WTC11 (cell line): ENCODE measurements around the gene HCST. TPM values are rescaled to one million over a fixed set of nuclear protein-coding genes. Genes with fewer than 3 reads are reported as not detected.

ENCODE experiments used
- ATAC-seq: fragments of 200-7000 bp; cut with Tn5 transposase; 2 replicates; pipeline ENCODE4 v1.10.0; 2021; ENCODE audit warnings: mild to moderate bottlenecking, moderate library complexity
- CTCF ChIA-PET: fragments of 300-600 bp; sonication (Branson Sonifier 250); formaldehyde crosslinking; loops from one replicate; lab custom pipeline; 2021; ENCODE audit warnings: antibody characterized with exemption; lab: Charles Lee
- POLR2A ChIA-PET: fragments of 350-600 bp; sonication (Branson Sonifier 250); formaldehyde crosslinking; loops from one replicate; lab custom pipeline; 2021; ENCODE audit warnings: antibody characterized with exemption; lab: Charles Lee
- DNase-seq: peaks from one replicate; pipeline ENCODE4 v3.0.0; 2021; ENCODE audit warnings: low spot score
- H3K27ac Mint-ChIP-seq: 2 replicates; pipeline ENCODE4 v1.8.0; 2021; ENCODE audit warnings: mixed read lengths
- H3K27me3 Mint-ChIP-seq: 2 replicates; pipeline ENCODE4 v1.8.0; 2021; ENCODE audit warnings: low read depth, mild to moderate bottlenecking, moderate library complexity, mixed read lengths
- H3K36me3 Mint-ChIP-seq: 2 replicates; pipeline ENCODE4 v1.8.0; 2021; ENCODE audit warnings: mixed read lengths
- H3K4me1 Mint-ChIP-seq: 2 replicates; pipeline ENCODE4 v1.8.0; 2022; ENCODE audit warnings: mixed read lengths
- H3K4me3 Mint-ChIP-seq: 2 replicates; pipeline ENCODE4 v1.8.0; 2021; ENCODE audit warnings: mild to moderate bottlenecking, moderate library complexity, mixed read lengths
- H3K9me3 Mint-ChIP-seq: 2 replicates; pipeline ENCODE4 v1.8.0; 2021; ENCODE audit warnings: mixed read lengths
- CREM ChIP-seq: sonication (generic); formaldehyde crosslinking; IDR thresholded peaks from 2 replicates; pipeline ENCODE4 v1.8.1; 2022; ENCODE audit warnings: mild to moderate bottlenecking, missing genetic modification reagents, moderate library complexity
- CTCF ChIP-seq: fragments of 200-600 bp; IDR thresholded peaks from 2 replicates; pipeline ENCODE4 v1.8.0; 2022; ENCODE audit warnings: antibody characterized with exemption
- E2F4 ChIP-seq: sonication (generic); formaldehyde crosslinking; IDR thresholded peaks from 2 replicates; pipeline ENCODE4 v1.8.1; 2022; ENCODE audit warnings: low read depth, mild to moderate bottlenecking, moderate library complexity, missing genetic modification reagents, borderline replicate concordance
- ESRRA ChIP-seq: sonication (generic); formaldehyde crosslinking; IDR thresholded peaks from 2 replicates; pipeline ENCODE4 v1.8.1; 2022; ENCODE audit warnings: mild to moderate bottlenecking, missing genetic modification reagents, borderline replicate concordance
- ETV6 ChIP-seq: sonication (generic); formaldehyde crosslinking; IDR thresholded peaks from 2 replicates; pipeline ENCODE4 v1.8.1; 2022; ENCODE audit warnings: mild to moderate bottlenecking, missing genetic modification reagents
- GABPB1 ChIP-seq: sonication (generic); formaldehyde crosslinking; IDR thresholded peaks from 2 replicates; pipeline ENCODE4 v1.8.1; 2023; ENCODE audit warnings: mild to moderate bottlenecking, missing genetic modification reagents
- GTF2I ChIP-seq: fragments of 250-450 bp; sonication (Bioruptor Pico); conservative IDR thresholded peaks from 2 replicates; pipeline ENCODE4 v1.4.0; 2021; ENCODE audit warnings: mild to moderate bottlenecking
- HMGA2 ChIP-seq: fragments of 250-450 bp; sonication (Bioruptor Pico); IDR thresholded peaks from 2 replicates; pipeline ENCODE4 v1.4.0; 2021; ENCODE audit warnings: mild to moderate bottlenecking, moderate library complexity
- IRF2 ChIP-seq: sonication (generic); formaldehyde crosslinking; IDR thresholded peaks from 2 replicates; pipeline ENCODE4 v1.8.0; 2022; ENCODE audit warnings: low read depth, missing genetic modification reagents, borderline replicate concordance
- NR3C1 ChIP-seq: sonication (generic); formaldehyde crosslinking; conservative IDR thresholded peaks from 2 replicates; pipeline ENCODE4 v1.8.1; 2023; ENCODE audit warnings: low read depth, mild to moderate bottlenecking, missing genetic modification reagents
- PREB ChIP-seq: sonication (generic); formaldehyde crosslinking; IDR thresholded peaks from 2 replicates; pipeline ENCODE4 v1.8.1; 2022; ENCODE audit warnings: mild to moderate bottlenecking, missing genetic modification reagents, moderate library complexity, borderline replicate concordance
- SOX15 ChIP-seq: fragments of 250-450 bp; sonication (Bioruptor Pico); IDR thresholded peaks from 2 replicates; pipeline ENCODE4 v1.9.0; 2021; ENCODE audit warnings: mild to moderate bottlenecking
- SP1 ChIP-seq: sonication (generic); formaldehyde crosslinking; conservative IDR thresholded peaks from 2 replicates; pipeline ENCODE4 v1.8.1; 2022; ENCODE audit warnings: missing genetic modification reagents
- TCF7 ChIP-seq: sonication (generic); formaldehyde crosslinking; IDR thresholded peaks from 2 replicates; pipeline ENCODE4 v1.8.0; 2022; ENCODE audit warnings: mild to moderate bottlenecking, low read depth, missing genetic modification reagents, moderate library complexity
- TP53 ChIP-seq: sonication (generic); formaldehyde crosslinking; IDR thresholded peaks from 2 replicates; pipeline ENCODE4 v1.8.1; 2023; ENCODE audit warnings: mild to moderate bottlenecking, missing genetic modification reagents
- ZNF263 ChIP-seq: sonication (generic); formaldehyde crosslinking; IDR thresholded peaks from 2 replicates; pipeline ENCODE4 v1.8.1; 2022; ENCODE audit warnings: low read depth, mild to moderate bottlenecking, moderate library complexity, missing genetic modification reagents
- ZNF281 ChIP-seq: sonication (generic); formaldehyde crosslinking; IDR thresholded peaks from 2 replicates; pipeline ENCODE4 v1.8.0; 2023; ENCODE audit warnings: mild to moderate bottlenecking, missing genetic modification reagents
- ZNF317 ChIP-seq: sonication (generic); formaldehyde crosslinking; IDR thresholded peaks from 2 replicates; pipeline ENCODE4 v1.8.1; 2023; ENCODE audit warnings: low read depth, mild to moderate bottlenecking, moderate library complexity, missing genetic modification reagents, borderline replicate concordance
- total RNA-seq: library from RNA; stranded (reverse); gene quantifications from 3 replicates; pipeline ENCODE4 v1.2.3, GENCODE V29; 2021
- TF ChIP-seq, protein P1 (sequence below): sonication (generic); formaldehyde crosslinking; IDR thresholded peaks from 2 replicates; pipeline ENCODE4 v1.8.1; 2023; ENCODE audit warnings: mild to moderate bottlenecking, missing genetic modification reagents, borderline replicate concordance
- TF ChIP-seq, protein P2 (sequence below): fragments of 250-450 bp; sonication (Bioruptor Pico); IDR thresholded peaks from 2 replicates; pipeline ENCODE4 v1.8.0; 2021; ENCODE audit warnings: mild to moderate bottlenecking

Gene HCST
- total RNA-seq, 1 experiment from 2014 or later, result 1.9 TPM

GRCh38 chr19:35853038-35853756 is 49.1 kb upstream of the HCST start (continued):
- no peak for TF ChIP-seq ZNF281
- TF ChIP-seq SOX15, result no peak
- no peak for TF ChIP-seq ETV6 (CRISPR knock-in tag)
- TF ChIP-seq E2F4 (CRISPR knock-in tag), result no peak
- no peak for TF ChIP-seq ZNF263 (CRISPR knock-in tag)
- TF ChIP-seq GABPB1, result no peak
- TF ChIP-seq, protein P1, sequence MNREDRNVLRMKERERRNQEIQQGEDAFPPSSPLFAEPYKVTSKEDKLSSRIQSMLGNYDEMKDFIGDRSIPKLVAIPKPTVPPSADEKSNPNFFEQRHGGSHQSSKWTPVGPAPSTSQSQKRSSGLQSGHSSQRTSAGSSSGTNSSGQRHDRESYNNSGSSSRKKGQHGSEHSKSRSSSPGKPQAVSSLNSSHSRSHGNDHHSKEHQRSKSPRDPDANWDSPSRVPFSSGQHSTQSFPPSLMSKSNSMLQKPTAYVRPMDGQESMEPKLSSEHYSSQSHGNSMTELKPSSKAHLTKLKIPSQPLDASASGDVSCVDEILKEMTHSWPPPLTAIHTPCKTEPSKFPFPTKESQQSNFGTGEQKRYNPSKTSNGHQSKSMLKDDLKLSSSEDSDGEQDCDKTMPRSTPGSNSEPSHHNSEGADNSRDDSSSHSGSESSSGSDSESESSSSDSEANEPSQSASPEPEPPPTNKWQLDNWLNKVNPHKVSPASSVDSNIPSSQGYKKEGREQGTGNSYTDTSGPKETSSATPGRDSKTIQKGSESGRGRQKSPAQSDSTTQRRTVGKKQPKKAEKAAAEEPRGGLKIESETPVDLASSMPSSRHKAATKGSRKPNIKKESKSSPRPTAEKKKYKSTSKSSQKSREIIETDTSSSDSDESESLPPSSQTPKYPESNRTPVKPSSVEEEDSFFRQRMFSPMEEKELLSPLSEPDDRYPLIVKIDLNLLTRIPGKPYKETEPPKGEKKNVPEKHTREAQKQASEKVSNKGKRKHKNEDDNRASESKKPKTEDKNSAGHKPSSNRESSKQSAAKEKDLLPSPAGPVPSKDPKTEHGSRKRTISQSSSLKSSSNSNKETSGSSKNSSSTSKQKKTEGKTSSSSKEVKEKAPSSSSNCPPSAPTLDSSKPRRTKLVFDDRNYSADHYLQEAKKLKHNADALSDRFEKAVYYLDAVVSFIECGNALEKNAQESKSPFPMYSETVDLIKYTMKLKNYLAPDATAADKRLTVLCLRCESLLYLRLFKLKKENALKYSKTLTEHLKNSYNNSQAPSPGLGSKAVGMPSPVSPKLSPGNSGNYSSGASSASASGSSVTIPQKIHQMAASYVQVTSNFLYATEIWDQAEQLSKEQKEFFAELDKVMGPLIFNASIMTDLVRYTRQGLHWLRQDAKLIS (CRISPR knock-in tag), result no peak
- no peak for TF ChIP-seq ESRRA (CRISPR knock-in tag)
- no peak for TF ChIP-seq IRF2
- TF ChIP-seq, protein P2, sequence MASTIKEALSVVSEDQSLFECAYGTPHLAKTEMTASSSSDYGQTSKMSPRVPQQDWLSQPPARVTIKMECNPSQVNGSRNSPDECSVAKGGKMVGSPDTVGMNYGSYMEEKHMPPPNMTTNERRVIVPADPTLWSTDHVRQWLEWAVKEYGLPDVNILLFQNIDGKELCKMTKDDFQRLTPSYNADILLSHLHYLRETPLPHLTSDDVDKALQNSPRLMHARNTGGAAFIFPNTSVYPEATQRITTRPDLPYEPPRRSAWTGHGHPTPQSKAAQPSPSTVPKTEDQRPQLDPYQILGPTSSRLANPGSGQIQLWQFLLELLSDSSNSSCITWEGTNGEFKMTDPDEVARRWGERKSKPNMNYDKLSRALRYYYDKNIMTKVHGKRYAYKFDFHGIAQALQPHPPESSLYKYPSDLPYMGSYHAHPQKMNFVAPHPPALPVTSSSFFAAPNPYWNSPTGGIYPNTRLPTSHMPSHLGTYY, result no peak
- no peak for TF ChIP-seq TP53 (CRISPR knock-in tag)
- no peak for TF ChIP-seq CREM (CRISPR knock-in tag)
- no peak for TF ChIP-seq TCF7 (CRISPR knock-in tag)
- TF ChIP-seq ZNF317 (CRISPR knock-in tag), result no peak
- TF ChIP-seq NR3C1 (CRISPR knock-in tag), result no peak
- TF ChIP-seq, all 79 proteins: peak for 0

- ATAC-seq, result peak; percentile 9
- POLR2A ChIA-PET, result interaction anchor here (0.6 to 1.7 kb wide), 4 partner anchors 12 to 1551 kb away, joined by 3 to 8 read pairs (median 5); partner anchors contain the start of gene APLP1
- Mint-ChIP-seq H3K4me1 (peaks cover 32% of the 10 kb centered on the region), H3K27me3 (peaks cover 90% of the 10 kb centered on the region), H3K27ac (no peak within 1 kb of the TSS), H3K9me3 (no peaks in the 10 kb centered on the region), H3K4me3 (peak within 1 kb of the TSS; percentile 91), H3K36me3 (no peaks in the 10 kb centered on the region)
- peak; percentile 72 for DNase-seq
- CTCF ChIA-PET, result interaction anchor here (0.6 to 1.7 kb wide), 14 partner anchors 10 to 299 kb away, joined by 3 to 16 read pairs (median 3); partner anchors contain the start of genes ARHGAP33, LIN37, PSENEN and U2AF1L4
- no peak for TF ChIP-seq E2F4 (CRISPR knock-in tag)
- TF ChIP-seq SOX15, result no peak
- TF ChIP-seq PREB (CRISPR knock-in tag), result no peak
- TF ChIP-seq HMGA2 (CRISPR knock-in tag), result no peak
- peak; percentile 36; the same call in 1 of the 2 replicates for TF ChIP-seq SP1 (CRISPR knock-in tag)
- no peak for TF ChIP-seq GTF2I (CRISPR knock-in tag)
- TF ChIP-seq CTCF, result no peak
Measured at GRCh38 chr19:35856546-35857149, 45.7 kb upstream of the HCST start, which contains the start of gene KIRREL2. KIRREL2 (plus strand) TSS chr19:35856911; CDS start chr19:35857120, 209 bp downstream.
